Measurements from ENCODE around the gene NSD1. TPM values are rescaled to one million over a fixed set of nuclear protein-coding genes. Genes with fewer than 3 reads are reported as not detected.
"Not testable (repeated sequence)": the region's sequence is repeated elsewhere in the genome, so short reads cannot be mapped to it uniquely, and the experiment has no call there.

The NSD1 gene
- total RNA-seq, 1 donor: 53.2 TPM

GRCh38 chr5:177303121-177303924 lies 169.8 kb downstream of the NSD1 start, which contains the start of the genes PRELID1 and RAB24:
Gene PRELID1, plus strand, starts transcription at chr5:177303799. Its CDS starts 187 bp downstream, at chr5:177303986.
Gene RAB24, minus strand, starts transcription at chr5:177303719. Its CDS starts 431 bp downstream, at chr5:177303288.
- Histone ChIP-seq H3K79me2 (ENCODE audit: insufficient read depth, low read length) (peaks cover 59% of the 10 kb centered on the region), H3K27me3 (ENCODE audit: insufficient read depth, low read length) (no peaks in the 10 kb centered on the region), H3K27ac (ENCODE audit: low read depth, low read length) (peak within 1 kb of the TSS; percentile 85), H3K4me2 (ENCODE audit: insufficient read depth, low read length) (peak within 1 kb of the TSS; percentile 93), H3K36me3 (ENCODE audit: insufficient read depth, low read length) (peaks cover 55% of the 10 kb centered on the region), H3K9me3 (ENCODE audit: low read depth, low read length) (no peaks in the 10 kb centered on the region), H3K4me3 (ENCODE audit: insufficient read depth, low read length) (peak within 1 kb of the TSS; percentile 91), H2AFZ (ENCODE audit: low read length) (peak within 1 kb of the TSS; percentile 73), H3K4me1 (ENCODE audit: insufficient read depth, low read length) (peaks cover 21% of the 10 kb centered on the region), H4K20me1 (ENCODE audit: insufficient read depth, low read length) (peaks cover 25% of the 10 kb centered on the region)
- no peak for TF ChIP-seq CTCF (IDR thresholded peaks at IDR 0.05; ENCODE audit: extremely low read depth, low read depth, low read length)
- DNase-seq (ENCODE audit: insufficient read length, low spot score, missing footprints): peak; percentile 99

- H3K9me3 ChIP-seq (ENCODE audit: low read depth, low read length): no peaks in the 10 kb centered on the region
- H3K79me2 ChIP-seq (ENCODE audit: insufficient read depth, low read length): peaks cover 60% of the 10 kb centered on the region
- H3K4me3 ChIP-seq (ENCODE audit: insufficient read depth, low read length): peak overlapping the region; percentile 91
- H2AFZ ChIP-seq (ENCODE audit: low read length): peak overlapping the region; percentile 73
- H3K4me2 ChIP-seq (ENCODE audit: insufficient read depth, low read length): peak overlapping the region; percentile 93
- no peaks in the 10 kb centered on the region for H3K27me3 ChIP-seq (ENCODE audit: insufficient read depth, low read length)
- H3K27ac ChIP-seq (ENCODE audit: low read depth, low read length): peak overlapping the region; percentile 85
- peaks cover 25% of the 10 kb centered on the region for H4K20me1 ChIP-seq (ENCODE audit: insufficient read depth, low read length)
- TF ChIP-seq CTCF (IDR thresholded peaks at IDR 0.05; ENCODE audit: extremely low read depth, low read depth, low read length): no peak
- H3K4me1 ChIP-seq (ENCODE audit: insufficient read depth, low read length): peaks cover 21% of the 10 kb centered on the region
- peak; percentile 78 for DNase-seq (ENCODE audit: insufficient read length, low spot score, missing footprints)
- peaks cover 49% of the 10 kb centered on the region for H3K36me3 ChIP-seq (ENCODE audit: insufficient read depth, low read length)
Observed at GRCh38 chr5:177303925-177304391, 170.4 kb downstream of the NSD1 start.

- Histone ChIP-seq H2AFZ (ENCODE audit: low read length) (no peak overlapping the region), H3K36me3 (ENCODE audit: insufficient read depth, low read length) (peaks cover 55% of the 10 kb centered on the region), H3K9me3 (ENCODE audit: low read depth, low read length) (no peaks in the 10 kb centered on the region), H3K27ac (ENCODE audit: low read depth, low read length) (peak overlapping the region; percentile 85), H3K27me3 (ENCODE audit: insufficient read depth, low read length) (no peaks in the 10 kb centered on the region), H3K4me2 (ENCODE audit: insufficient read depth, low read length) (peak overlapping the region; percentile 93), H3K4me3 (ENCODE audit: insufficient read depth, low read length) (peak overlapping the region; percentile 91), H4K20me1 (ENCODE audit: insufficient read depth, low read length) (peaks cover 25% of the 10 kb centered on the region), H3K4me1 (ENCODE audit: insufficient read depth, low read length) (peaks cover 23% of the 10 kb centered on the region), H3K79me2 (ENCODE audit: insufficient read depth, low read length) (peaks cover 62% of the 10 kb centered on the region)
- DNase-seq (ENCODE audit: insufficient read length, low spot score, missing footprints): peak; percentile 88
- TF ChIP-seq CTCF (IDR thresholded peaks at IDR 0.05; ENCODE audit: extremely low read depth, low read depth, low read length): no peak
Observed at GRCh38 chr5:177304392-177305119, 171.0 kb downstream of the NSD1 start.

- H4K20me1 ChIP-seq (ENCODE audit: insufficient read depth, low read length): peaks cover 36% of the 10 kb centered on the region
- not testable (repeated sequence) for H3K4me2 ChIP-seq (ENCODE audit: insufficient read depth, low read length); H2AFZ ChIP-seq (ENCODE audit: low read length); H3K4me3 ChIP-seq (ENCODE audit: insufficient read depth, low read length); H3K27me3 ChIP-seq (ENCODE audit: insufficient read depth, low read length); H3K27ac ChIP-seq (ENCODE audit: low read depth, low read length); H3K9me3 ChIP-seq (ENCODE audit: low read depth, low read length)
- H3K4me1 ChIP-seq (ENCODE audit: insufficient read depth, low read length): peaks cover 37% of the 10 kb centered on the region
- peak; percentile 92 for DNase-seq (ENCODE audit: insufficient read length, low spot score, missing footprints)
- H3K36me3 ChIP-seq (ENCODE audit: insufficient read depth, low read length): peaks cover 47% of the 10 kb centered on the region
- H3K79me2 ChIP-seq (ENCODE audit: insufficient read depth, low read length): peaks cover 73% of the 10 kb centered on the region
Observed at GRCh38 chr5:177306103-177306640, 172.6 kb downstream of the NSD1 start.

Data from osteoblast (primary cell).